K562 (cell line): ENCODE data around the gene SIX1.

ENCODE experiments used
- CBFB ChIP-seq: sonication (generic); formaldehyde crosslinking; IDR thresholded peaks from 2 replicates; pipeline ENCODE4 v1.4.0; 2020; ENCODE audit warnings: mild to moderate bottlenecking, missing genetic modification reagents
- FUS ChIP-seq: fragments of 200-400 bp; formaldehyde crosslinking; optimal IDR thresholded peaks from 2 replicates; pipeline ENCODE3; 2017; ENCODE audit warnings: low read depth, low read length
- NCOA2 ChIP-seq, 2 experiments: fragments of 450-650 bp; IDR thresholded peaks; 2 replicates each; pipeline ENCODE4 v1.6.1; 2018; ENCODE audit warnings: mild to moderate bottlenecking in 2 of 2, moderate library complexity in 1 of 2; ENCODE audit not compliant: partially characterized antibody in 2 of 2
- PTRF ChIP-seq: fragments of 450-650 bp; IDR thresholded peaks from 2 replicates; pipeline ENCODE4 v1.6.1; 2016; ENCODE audit warnings: mild to moderate bottlenecking, missing genetic modification characterization, missing compliant biosample characterization
- RCOR1 ChIP-seq, 2 experiments: IDR thresholded peaks; 2 replicates each; pipeline ENCODE4 v1.6.1; 2012; ENCODE audit warnings: low read depth in 2 of 2, low read length in 2 of 2, borderline replicate concordance in 1 of 2, improper control_type of control experiment in 1 of 2
- SIX5 ChIP-seq, 2 experiments: IDR thresholded peaks; 2 replicates each; pipeline ENCODE4 v1.6.1; 2011; ENCODE audit warnings: low read length in 2 of 2, borderline replicate concordance in 1 of 2, low read depth in 1 of 2, mild to moderate bottlenecking in 1 of 2, moderate library complexity in 1 of 2; ENCODE audit not compliant: insufficient read depth in 1 of 2
- SMAD4 ChIP-seq: fragments of 250-450 bp; sonication (Bioruptor Pico); conservative IDR thresholded peaks from 2 replicates; pipeline ENCODE4 v1.8.0; 2021; ENCODE audit warnings: inconsistent platforms, mild to moderate bottlenecking, moderate library complexity
- TAF15 ChIP-seq: fragments of 200-400 bp; formaldehyde crosslinking; IDR thresholded peaks from 2 replicates; pipeline ENCODE4 v1.6.1; 2017; ENCODE audit warnings: mild to moderate bottlenecking, low read depth, low read length, moderate library complexity
- TOE1 ChIP-seq, 2 experiments: fragments of 450-650 bp in 1 of 2; sonication (generic) in 1 of 2; formaldehyde crosslinking in 1 of 2; IDR thresholded peaks; 2 replicates each; pipeline versions ENCODE4 v1.7.1 to v1.8.0; 2016 to 2022; ENCODE audit warnings: borderline replicate concordance in 2 of 2, mild to moderate bottlenecking in 2 of 2, antibody characterized with exemption in 1 of 2, inconsistent platforms in 1 of 2, low read depth in 1 of 2, missing genetic modification reagents in 1 of 2, moderate library complexity in 1 of 2
- ZNF282 ChIP-seq: sonication (generic); formaldehyde crosslinking; IDR thresholded peaks from 2 replicates; pipeline ENCODE4 v1.8.1; 2023; ENCODE audit warnings: missing genetic modification reagents

- TF ChIP-seq TOE1 (IDR thresholded peaks at IDR 0.05; ENCODE audit: borderline replicate concordance) (no peak), TOE1 (CRISPR knock-in tag; IDR thresholded peaks at IDR 0.05; ENCODE audit: borderline replicate concordance, low read depth) (no peak), ZNF282 (no peak), PTRF (tag) (no peak), FUS (no peak), RCOR1 (IDR thresholded peaks at IDR 0.05; ENCODE audit: borderline replicate concordance in 1 of 2, low read depth in 2 of 2, low read length in 2 of 2) (no peak), CBFB (CRISPR knock-in tag) (no peak), SMAD4 (CRISPR knock-in tag) (no peak), NCOA2 (IDR thresholded peaks at IDR 0.05; ENCODE audit: partially characterized antibody in 2 of 2) (no peak), TAF15 (no peak), SIX5 (IDR thresholded peaks at IDR 0.05; ENCODE audit: borderline replicate concordance in 1 of 2, insufficient read depth in 1 of 2, low read depth in 1 of 2, low read length in 2 of 2) (no peak)
Measured at GRCh38 chr14:60681271-60681670, 32.0 kb upstream of the SIX1 start.
